ENCODE measurements around the gene MIP.
"Not testable (repeated sequence)": the region's sequence is repeated elsewhere in the genome, so short reads cannot be mapped to it uniquely, and the experiment has no call there.

The MIP gene

DNA sequence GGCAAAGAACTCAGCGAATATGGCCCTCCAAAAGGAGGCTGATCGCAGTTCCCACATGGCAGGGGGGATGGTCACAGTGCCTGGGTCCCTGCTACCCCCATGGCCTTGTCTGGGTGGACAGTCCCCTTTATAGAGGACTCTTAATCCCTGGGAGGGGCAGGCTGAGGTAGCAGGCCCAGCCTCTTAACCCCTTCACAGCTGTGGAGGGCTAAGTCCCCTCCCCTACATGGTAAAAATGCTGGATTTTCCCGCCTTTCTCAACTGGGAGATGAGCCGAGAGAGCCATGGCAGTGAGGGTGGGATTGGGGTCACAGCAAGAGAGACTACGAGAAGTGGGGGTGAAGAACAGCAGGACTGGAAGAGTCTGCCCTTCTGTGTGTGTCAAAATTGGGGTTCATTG lies at the start of gene MIP:
MIP (minus strand) TSS at position 101 of the 400 bp plus-strand sequence; CDS start at position 57, 44 bp downstream.
- DNase-seq: no peak

DNA sequence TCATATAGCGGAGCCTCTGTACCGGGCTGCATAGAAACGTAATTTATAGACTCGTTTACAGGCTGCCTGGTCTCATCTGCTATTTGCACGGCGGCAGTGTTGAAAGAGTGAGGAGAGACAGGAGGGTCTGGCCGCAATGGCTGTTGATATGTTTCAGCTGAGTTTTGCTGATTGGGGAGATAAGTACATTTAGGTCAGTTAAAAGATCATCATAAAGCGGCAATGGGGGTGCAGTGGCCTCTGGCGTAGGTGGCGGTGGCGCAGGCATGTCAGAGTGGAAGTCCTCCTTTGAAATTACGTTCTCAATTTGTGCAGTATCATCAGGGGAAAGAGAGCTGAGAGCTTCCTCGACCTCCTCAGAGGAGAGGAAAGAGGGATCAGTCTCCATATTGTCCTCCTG lies 45.4 kb upstream of the MIP start:
- not testable (repeated sequence) for DNase-seq

DNA sequence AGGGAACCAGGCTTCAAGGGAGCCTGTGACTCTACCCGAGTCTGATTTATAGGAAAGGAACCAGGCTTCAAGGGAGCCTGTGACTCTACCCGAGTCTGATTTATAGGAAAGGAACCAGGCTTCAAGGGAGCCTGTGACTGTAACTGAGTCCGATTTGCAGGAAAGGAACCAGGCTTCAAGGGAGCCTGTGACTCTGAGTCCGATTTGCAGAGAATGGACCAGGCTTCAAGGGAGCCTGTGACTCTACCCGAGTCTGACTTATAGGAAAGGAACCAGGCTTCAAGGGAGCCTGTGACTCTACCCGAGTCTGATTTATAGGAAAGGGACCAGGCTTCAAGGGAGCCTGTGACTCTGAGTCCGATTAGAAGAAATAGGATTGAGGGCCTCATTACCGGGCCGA lies 45.0 kb upstream of the MIP start:
- DNase-seq: not testable (repeated sequence)

DNA sequence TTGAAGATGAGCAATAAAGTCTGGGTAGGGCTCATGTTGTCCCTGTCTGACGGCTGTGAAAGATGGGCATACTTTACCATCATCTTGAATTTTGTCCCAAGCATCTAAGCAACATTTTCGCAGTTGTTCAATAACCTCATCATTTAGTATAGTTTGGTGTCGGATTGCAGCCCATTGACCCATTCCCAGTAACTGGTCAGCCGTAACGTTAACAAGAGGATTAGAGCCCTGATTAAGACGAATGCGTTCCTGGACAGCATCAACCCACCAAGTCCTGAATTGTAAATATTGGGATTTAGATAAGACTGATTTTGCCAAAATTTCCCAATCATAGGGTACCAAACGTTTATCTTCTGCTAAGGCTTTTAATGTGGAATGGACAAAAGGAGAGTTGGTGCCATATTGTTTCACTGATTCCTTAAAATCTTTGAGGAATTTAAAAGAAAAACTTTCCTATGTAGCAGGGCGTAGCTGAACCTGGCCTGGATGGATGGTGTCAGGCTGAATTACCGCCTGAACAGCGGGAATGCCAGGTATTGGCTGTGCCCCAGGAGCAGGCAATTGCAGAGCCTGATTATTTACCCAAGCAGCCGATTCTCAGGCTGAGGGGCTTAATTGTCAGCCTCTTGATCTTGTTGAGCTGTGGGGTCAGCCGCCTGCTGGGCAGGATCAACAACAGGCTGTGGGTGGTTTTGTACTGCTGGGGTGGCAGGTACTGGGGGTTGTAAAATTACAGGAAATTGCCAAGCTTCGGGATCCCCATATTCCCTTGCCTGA lies 43.9 kb upstream of the MIP start:
- not testable (repeated sequence) for DNase-seq

DNA sequence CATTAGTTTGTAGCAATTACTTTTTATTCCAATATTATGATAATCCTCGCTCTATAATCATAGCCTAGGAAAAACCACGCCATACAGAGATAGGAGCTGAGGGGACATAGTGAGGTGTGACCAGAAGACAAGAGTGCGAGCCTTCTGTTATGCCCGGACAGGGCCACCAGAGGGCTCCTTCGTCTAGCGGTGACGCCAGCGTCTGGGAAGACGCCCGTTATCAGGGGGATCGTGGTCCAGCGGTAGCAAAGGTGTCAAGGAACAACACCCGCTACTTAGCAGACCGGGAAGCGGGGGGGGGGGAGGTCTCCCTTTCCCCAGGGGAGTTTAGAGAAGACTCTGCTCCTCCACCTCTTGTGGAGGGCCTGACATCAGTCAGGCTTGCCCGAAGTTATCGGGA lies 42.2 kb upstream of the MIP start:
- DNase-seq: peak; percentile 26

DNA sequence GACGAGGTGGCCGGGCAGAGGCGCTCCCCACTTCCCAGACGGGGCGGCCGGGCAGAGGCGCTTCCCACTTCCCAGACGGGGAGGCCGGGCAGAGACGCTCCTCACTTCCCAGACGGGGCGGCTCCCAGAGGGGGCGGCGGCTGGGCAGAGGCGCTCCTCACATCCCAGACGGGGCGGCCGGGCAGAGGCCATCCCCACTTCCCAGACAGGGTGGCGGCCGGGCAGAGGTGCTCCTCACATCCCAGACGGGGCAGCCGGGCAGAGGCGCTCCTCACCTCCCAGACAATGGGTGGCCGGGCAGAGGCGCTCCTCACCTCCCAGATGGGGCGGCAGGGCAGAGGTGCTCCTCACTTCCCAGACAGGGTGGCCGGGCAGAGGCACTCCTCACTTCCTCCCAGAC lies 40.0 kb upstream of the MIP start:
- not testable (repeated sequence) for DNase-seq

DNA sequence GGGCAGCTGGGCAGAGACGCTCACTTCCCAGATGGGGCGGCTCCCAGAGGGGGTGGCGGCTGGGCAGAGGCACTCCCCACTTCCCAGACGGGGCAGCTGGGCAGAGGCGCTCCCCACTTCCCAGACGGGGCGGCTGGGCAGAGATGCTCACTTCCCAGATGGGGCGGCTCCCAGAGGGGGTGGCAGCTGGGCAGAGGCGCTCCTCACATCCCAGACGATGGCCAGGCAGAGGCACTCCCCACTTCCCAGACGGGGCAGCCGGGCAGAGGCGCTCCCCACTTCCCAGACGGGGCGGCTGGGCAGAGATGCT lies 39.6 kb upstream of the MIP start:
- DNase-seq: not testable (repeated sequence)

DNA sequence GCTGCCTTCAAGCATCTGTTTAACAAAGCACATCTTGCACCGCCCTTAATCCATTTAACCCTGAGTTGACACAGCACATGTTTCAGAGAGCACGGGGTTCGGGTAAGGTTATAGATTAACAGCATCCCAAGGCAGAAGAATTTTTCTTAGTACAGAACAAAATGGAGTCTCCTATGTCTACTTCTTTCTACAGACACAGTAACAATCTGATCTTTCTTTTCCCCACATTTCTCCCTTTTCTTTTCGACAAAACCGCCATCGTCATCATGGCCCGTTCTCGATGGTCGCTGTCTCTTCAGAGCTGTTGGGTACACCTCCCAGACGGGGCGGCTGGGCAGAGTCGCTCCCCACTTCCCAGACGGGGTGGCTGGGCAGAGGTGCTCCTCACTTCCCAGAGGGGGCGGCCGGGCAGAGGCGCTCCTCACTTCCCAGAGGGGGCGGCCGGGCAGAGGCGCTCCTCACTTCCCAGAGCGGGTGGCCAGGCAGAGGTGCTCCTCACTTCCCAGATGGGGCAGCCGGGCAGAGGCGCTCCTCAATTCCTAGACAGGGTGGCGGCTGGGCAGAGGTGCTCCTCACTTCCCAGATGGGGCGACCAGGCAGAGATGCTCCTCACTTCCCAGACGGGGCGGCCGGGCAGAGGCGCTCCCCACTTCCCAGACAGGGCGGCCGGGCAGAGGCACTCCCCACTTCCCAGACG lies 39.1 kb upstream of the MIP start:
- not testable (repeated sequence) for DNase-seq

DNA sequence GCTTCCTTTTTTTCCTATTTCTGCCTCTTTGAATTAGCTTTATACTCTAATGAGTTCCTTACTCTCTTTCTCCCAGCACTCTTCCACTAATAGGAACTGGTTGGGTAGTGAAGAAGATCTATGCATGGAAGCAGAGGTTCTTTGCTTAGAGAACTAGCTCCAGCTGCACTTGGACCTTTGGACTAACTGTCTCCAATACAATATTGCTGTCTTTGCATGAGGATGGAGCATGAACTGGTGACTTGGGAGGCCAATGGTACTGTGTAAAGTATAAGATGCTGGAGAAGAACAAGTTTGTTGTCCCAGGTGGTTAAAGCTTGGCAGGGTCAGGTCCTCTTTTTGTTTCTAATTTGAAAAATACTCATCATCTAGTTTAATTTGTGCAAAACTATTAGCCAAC lies 35.9 kb upstream of the MIP start:
- no peak for DNase-seq

DNA sequence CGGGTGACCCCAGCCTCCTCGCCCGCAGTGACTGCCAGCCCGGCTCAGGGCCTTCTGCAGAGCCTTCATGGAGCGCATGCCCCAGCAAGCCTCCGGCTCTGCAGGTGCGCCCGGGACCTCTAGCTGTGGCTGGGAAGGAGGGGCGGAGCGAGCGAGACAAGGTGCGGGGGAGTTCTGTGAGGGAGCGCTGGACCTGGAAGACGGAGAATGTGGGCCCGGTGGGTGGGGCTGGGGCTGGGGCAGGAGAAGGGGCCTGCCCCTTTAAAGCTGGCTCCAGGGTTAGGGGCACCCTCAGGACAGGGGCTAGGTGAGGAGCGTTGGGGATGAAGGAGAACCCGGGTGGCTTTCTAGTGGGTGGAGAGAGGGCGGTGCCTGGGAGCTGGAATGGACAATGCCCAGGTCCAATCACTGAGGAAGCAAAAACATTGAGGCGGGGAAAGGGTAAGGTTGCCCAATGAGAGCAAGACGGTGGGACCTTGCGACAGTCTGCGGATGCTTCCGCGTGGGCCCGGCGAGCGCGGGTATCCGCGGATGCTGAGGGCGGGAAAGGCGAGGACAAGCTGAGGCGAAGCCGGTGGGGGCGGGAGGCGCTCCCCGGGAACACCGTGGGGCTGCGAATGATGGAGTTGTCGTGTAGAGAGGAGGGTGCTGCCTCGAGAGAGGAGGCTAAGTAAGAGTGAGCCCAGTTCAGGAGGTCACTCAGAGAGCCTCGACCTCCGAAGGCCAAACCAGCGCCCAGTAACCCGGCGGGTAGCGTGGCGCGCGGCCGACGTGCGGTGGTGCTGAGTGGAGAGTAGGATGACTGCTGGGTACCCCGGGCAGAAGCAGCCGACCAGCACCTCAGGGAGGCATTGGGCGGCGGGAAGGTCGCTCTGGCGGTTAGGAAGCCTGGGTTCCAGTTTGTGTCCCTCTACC lies 33.8 kb upstream of the MIP start, which contains the start of gene GLS2:
GLS2 (minus strand) TSS at position 121 of the 915 bp plus-strand sequence; CDS start at position 78, 43 bp downstream.
- peak; percentile 69 for DNase-seq

DNA sequence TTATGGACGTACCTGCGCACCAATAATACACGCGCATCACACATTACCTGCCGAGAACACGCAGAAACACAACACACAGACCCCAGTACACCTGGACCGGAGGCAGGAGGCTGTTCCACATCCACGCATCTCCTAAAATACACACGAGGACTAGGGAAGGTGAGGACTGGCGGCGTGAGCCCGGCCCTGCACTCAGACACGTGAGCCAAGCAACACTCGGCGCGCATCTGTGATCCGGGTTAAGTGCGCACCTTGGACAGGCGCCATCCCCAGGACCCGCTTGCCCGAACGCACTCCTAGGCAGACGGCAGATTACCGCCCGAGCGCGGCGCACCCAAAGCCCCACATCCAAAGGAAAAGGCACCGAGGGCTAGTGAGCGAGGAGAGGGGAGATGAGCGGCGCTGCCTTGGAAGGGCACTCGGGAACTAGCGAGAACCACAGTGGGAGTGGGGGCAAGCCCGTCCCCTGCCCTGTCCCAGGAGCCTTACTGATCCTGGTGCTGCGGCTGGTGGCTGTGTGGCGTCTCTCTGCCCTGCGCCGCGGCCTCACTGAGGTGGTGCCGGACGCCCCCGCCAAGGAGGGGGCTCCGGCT lies 33.1 kb upstream of the MIP start:
- DNase-seq: no peak

DNA sequence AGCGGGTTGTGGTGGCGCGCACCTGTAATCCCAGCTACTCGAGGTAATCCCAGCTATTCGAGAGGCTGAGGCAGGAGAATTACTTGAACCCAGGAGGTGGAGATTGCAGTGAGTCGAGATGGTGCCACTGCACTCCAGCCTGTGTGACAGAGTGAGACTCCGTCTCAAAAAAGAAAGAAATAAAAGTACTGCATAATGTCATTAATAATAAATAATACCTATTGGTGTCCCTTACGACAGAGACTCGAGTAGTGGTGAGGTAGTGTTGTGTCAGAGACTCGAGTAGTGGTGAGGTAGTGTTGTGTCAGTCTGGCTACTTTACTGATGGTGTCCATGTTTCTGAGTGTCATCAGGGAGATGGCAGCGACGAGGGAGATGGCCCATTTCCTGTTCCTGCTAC lies 32.2 kb upstream of the MIP start:
- no peak for DNase-seq

DNA sequence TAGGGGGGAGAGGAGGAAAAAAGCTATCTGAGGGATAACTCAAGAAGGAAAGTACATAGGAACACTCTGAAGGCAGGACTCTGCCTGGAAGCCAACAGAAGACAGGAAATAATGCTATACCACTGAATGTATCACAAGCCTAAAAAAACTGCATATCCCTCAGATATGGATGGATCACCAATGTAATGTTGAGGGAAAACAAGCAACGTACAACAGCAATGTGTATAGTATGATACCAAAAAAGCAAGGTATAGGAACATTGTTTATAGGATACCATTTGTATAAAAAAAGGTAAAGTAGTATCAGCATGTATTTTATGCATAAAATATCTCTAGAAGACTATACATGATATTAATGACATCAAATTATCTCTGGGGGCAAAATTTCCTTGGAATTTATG lies 30.1 kb upstream of the MIP start:
- DNase-seq: no peak

DNA sequence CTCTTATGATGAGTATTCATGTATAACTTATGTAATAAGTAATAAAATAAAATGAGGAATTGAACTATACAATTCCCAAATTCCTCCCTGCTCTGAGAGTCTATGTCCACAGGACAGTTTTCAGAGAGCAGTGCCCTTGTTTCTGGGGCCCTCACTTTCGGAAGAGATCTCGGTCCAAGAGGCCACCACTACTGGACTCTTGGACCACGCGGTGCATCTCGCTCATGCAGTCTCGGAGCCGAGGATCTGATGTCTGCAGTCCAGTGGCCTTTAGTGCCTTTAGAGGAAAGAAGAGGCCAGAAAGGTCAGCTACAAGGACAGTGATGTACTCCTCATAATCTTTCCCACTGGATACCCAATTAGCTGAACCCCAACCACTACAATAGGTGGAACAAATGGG lies 25.2 kb upstream of the MIP start:
- DNase-seq: no peak

DNA sequence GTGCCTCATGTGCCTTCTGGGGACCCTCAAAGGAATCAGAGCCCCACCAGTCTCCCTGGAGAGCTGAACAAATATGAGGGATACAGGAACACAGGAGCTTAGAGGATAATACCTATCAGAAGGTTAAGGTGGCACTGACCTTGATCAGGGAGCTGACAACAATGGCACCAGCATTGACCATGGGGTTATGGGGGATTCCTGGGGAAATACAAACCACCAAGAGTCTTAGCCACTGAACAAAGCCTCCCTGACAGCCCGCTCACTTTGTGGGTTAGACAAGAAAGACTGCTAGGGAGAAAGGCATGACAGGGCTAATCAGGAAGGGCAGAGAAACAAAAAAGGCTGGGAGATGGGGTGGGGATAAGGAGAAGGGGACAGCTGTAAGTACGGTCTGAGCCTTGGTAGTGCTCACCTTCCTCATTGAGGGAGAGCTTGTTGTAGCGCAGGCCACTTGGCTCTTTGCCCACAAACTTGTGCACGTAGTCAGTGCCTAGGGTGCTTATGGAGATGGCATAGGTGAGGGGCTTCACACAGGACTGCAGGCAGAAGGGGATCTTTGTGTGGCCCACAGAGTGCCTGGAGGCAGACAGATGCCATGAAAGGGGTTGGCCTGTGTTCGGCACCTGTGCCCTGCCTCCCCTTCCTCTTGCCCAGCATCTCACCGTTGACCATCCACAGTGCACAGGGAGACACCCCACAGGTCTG lies 23.2 kb upstream of the MIP start:
- no peak for DNase-seq

DNA sequence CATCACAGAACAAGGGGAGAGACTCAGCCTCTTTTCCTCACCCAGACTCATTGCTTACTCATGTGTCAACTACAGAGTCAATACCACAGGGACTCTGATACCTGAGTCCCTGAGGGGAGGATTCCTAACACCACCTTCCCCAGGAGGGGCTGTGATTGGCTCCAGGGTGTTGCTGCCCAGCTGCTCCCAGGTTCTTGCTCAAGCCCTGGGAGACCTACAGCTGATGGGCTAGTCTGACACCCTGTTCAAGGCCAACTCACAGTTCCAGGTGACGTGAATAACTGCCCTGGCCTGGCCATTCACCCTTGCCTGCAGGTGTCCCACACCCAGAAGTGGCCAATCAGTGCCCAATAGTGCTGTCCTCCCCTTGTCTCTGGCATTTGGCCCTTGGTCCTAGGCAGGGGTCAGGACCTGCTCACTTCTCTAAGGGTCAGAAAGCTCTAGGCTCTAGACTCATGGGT lies 22.5 kb upstream of the MIP start:
- no peak for DNase-seq

DNA sequence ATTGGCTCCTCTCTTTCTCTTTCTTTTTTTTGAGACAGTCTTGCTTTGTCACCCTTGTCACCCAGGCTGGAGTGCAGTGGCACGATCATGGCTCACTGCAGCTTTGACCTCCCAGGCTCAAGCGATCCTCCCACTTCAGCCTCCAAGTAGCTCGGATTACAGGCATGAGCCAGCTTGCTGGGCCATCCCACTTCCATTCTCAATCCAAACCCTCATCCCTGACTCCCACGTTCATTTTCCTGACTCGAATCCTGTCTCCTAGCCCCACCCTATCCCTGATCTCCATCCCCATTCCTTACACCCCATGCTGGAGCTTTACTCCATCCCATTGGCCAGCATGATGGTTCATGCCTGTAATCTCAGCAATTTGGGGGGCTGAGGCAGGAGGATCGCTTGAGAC lies 21.7 kb upstream of the MIP start:
- no peak for DNase-seq

DNA sequence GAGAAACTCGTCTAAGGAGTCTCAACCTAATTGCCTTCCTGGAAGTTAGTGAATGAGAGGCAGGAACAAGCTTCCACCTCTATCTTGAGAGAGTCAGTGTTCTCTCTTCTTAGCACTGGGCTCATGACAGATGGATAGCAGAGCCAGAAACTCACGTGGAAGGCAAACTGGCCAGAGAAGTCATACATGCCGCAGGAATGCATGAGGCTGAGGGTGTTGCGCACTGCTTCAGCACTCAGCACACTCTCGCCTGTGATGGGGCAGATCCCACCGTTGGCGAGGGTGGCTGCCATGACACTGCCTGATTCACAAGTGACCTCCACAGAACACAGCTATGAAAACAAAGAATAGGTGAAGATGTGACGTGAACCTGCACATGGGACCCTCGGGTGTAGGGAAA lies 19.9 kb upstream of the MIP start:
- DNase-seq: no peak

DNA sequence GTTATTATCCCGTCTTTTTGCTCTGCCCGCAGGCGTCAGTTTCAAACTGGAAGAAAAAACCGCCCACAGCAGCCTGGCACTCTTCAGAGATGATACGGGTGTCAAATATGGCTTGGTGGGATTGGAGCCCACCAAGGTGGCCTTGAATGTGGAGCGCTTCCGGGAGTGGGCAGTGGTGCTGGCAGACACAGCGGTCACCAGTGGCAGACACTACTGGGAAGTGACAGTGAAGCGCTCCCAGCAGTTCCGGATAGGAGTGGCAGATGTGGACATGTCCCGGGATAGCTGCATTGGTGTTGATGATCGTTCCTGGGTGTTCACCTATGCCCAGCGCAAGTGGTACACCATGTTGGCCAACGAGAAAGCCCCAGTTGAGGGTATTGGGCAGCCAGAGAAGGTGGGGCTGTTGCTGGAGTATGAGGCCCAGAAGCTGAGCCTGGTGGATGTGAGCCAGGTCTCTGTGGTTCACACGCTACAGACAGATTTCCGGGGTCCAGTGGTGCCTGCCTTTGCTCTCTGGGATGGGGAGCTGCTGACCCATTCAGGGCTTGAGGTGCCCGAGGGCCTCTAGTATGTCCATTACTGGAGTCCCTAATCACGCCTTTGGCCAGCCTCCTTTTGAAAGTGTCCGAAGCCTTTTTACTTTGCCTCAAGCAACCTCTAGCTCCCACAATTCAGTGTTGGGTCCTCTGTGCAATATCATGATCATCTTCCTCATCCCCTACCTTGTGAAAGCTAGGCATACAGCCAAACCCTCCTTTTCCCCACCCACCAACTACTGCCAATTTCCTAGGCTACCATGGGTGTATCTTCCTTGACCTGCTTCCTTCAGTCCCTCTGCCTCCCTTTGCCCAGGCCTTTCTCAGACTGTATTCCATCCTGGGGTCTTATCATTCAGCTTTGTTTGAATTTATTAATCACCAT lies 14.8 kb upstream of the MIP start:
- DNase-seq: no peak

DNA sequence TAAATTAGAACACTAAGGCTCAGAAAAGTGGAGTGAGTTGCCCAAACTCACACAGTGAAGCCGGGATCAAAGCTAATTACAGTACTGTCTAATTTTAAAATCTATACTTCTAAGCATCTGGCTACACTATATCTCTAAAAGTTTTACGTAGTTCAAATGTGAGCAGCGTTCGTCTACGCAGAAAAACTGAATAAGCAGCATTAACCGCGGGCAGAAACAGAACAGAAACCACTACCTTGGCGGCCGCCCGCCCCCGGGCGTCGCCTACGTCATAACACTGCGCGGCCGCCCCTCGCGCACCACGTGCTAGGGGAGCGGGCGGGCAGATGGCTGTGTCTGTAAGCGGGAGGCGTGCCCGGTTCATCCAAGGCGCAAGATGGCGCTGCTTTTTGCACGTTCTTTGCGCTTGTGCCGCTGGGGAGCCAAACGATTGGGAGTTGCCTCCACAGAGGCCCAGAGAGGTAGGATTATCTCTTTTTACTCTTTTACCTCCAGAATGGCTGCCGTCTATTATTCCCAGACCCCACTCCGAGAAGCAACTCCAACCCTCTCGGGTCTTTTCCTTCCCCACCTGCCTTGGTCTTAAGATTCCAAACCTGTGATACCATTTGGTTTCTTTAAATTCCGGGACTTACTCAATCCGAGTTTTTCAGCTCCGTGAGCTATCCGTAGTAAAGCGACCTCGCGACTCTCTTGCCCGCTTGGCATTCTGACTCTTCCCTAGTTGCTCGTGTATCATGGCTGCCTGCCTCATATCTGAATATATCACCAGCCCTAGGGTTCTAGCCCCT lies 14.0 kb upstream of the MIP start, which contains the start of gene SPRYD4:
SPRYD4 (plus strand) TSS at position 363 of the 791 bp plus-strand sequence; CDS start at position 377, 14 bp downstream.
- peak; percentile 92 for DNase-seq
